Measurements from ENCODE around the gene NHEJ1.
"Not testable (repeated sequence)": the region's sequence is repeated elsewhere in the genome, so short reads cannot be mapped to it uniquely, and the experiment has no call there.

NHEJ1 gene

GRCh38 chr2:219160186-219161017 is at the start of gene NHEJ1:
NHEJ1 (minus strand) TSS chr2:219160815; CDS start chr2:219158362, 2,453 bp downstream.
- DNase-seq (ENCODE audit: low read depth) = peak; percentile 95

DNA sequence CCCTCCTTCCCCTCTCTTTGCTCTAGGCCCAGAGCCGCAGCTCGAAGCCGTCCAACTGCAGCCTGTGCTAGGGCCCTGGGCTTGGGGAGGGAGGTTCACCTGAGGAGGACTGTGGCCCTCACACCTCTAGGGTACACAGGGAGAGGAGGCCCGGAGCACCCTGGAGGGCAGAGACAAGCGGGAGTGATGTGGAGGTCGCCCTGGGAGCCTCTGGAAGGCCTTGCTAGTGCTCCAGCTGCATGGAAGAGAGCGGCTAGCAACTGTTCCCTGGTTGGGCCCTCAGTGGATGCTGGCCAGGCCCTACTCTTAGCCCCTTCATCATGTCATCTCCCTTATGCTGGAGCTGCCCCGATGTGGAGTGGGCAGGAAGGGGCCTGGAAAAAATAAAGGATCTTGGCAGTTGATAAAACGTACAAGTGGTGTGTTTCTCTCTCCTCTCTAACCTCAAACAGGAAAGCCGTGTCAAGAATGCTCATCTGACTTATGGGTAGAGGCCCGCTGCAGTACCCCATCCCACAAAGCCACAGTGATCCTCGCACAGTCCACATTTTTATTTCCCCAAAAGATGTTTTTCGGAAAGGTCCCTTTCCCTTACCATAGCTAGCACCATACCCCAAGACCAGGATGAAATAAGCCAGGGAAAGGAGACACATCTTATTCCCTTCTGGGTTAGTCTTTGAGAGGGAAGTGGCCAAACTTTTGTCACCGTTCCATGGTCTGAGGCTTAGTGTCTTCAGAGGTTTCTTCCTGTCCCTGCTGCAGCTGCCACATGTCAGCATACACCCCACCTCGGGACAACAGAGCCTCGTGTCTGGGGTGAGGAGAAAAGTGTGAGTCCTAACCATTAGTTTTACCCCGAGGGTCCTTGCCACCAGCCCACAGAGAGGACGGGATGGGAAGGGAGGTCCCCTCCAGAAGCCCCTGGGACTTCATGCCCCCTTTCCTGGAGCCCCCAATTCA is 48.9 kb upstream of the NHEJ1 start:
- DNase-seq (ENCODE audit: low read depth) = no peak

- DNase-seq (ENCODE audit: low read depth) = peak; percentile 66
These were observed 47.5 kb upstream of the NHEJ1 start for GRCh38 chr2:219207884-219208740.

GRCh38 chr2:219207134-219207883 is 46.7 kb upstream of the NHEJ1 start:
- no peak for DNase-seq (ENCODE audit: low read depth)

GRCh38 chr2:219206328-219207133 is 45.9 kb upstream of the NHEJ1 start, which contains the start of gene ZFAND2B:
ZFAND2B (plus strand) TSS chr2:219206782; CDS start chr2:219206988, 206 bp downstream.
- peak; percentile 93 for DNase-seq (ENCODE audit: low read depth)

DNA sequence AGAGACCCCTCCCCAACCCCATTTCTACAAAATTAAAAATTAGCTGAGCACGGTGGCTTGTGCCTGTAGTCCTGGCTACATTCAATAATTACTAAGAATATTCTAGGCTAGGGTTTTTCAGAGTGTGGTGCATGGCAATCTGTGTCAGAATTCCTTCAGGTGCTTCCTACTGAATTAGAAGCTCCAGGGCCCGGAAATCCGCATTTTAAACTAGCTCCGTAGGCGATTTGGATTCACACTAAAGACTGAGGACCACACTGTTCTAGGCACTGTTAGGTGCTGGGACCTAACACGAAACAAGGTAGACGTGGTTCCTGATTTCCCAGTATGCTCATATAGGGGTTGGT is 45.3 kb upstream of the NHEJ1 start:
- no peak for DNase-seq (ENCODE audit: low read depth)

DNA sequence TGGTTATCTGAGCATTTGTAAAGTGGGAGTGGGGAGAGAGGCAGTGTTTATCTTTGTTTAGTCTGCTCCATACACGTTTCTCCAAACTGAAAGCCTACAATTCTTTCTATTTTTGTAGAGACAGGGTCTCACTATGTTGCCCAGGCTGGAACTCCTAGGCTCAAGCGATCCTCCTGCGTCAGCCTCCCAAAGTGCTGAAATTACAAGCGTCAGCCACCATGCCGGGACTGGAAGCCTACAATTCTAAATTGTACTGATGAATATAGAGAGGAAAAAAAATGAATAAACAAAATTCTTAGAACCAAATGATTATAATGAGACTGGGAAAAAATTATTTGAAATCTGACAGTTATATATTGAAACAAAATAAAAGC is 44.5 kb upstream of the NHEJ1 start:
- no peak for DNase-seq (ENCODE audit: low read depth)

GRCh38 chr2:219204425-219205164 is 44.0 kb upstream of the NHEJ1 start:
- DNase-seq (ENCODE audit: low read depth) = no peak

- DNase-seq (ENCODE audit: low read depth) = not testable (repeated sequence)
These were observed 40.7 kb upstream of the NHEJ1 start for GRCh38 chr2:219201331-219201730.

- not testable (repeated sequence) for DNase-seq (ENCODE audit: low read depth)
These were observed 40.1 kb upstream of the NHEJ1 start for GRCh38 chr2:219200502-219201326.

- no peak for DNase-seq (ENCODE audit: low read depth)
These were observed 39.0 kb upstream of the NHEJ1 start for GRCh38 chr2:219199470-219200211.

- DNase-seq (ENCODE audit: low read depth) = no peak
These were observed 38.4 kb upstream of the NHEJ1 start for GRCh38 chr2:219198974-219199373.

- no peak for DNase-seq (ENCODE audit: low read depth)
These were observed 36.8 kb upstream of the NHEJ1 start for GRCh38 chr2:219197388-219197787.

DNA sequence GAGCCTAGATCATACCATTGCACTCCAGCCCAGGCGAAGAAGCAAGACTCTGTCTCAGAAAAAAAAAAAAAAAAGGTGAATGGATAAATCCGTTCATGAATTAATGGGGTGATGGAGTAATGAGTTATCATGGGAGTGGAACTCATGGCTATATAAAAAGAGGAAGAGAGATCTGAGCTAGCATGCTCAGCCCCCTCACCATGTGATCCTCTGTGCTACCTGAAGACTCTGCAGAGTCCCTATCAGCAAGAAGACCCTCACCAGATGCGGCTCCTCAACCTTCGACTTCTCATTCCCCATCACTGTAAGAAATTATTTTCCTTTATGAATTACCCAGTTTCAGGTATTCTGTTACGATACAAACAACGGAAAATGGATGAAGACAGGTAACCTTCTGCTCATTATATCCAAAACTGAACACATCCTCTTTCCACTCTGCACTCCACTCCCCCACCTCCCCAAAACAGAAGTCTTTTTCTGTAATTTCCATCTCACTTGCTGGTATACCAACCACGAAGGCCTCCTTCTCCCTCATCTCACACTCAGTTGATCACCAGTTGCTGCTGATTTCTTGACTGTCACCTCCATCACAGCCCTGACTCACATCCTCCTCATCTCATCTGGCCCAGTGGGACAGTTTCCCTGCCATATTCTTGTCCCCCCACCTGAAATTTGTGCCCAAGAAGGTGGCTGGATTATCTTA is 26.3 kb upstream of the NHEJ1 start:
- no peak for DNase-seq (ENCODE audit: low read depth)

DNA sequence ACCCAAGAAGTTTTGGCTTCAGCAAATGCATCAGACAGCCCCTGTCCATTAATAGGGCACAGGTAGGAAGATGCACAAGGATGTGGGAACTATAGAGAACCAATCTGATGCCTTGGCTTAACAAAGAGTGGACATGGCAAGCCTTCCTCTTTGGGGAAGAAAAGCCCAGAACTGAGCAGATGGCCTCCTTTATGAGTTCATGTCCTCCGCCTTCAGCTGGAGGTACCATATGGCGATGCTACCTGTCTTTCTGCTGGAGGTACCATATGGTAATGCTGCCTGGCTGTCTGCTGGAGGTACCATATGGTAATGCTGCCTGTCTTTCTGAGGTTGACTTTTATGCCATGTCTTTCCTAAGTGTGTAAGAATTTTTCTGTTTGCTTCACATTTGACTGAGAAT is 23.5 kb upstream of the NHEJ1 start:
- no peak for DNase-seq (ENCODE audit: low read depth)

- no peak for DNase-seq (ENCODE audit: low read depth)
These were observed 22.6 kb upstream of the NHEJ1 start for GRCh38 chr2:219183151-219183772.

Data from EH (cell line).